C4-2B (cell line): ENCODE results near the gene HEXD.

Experiments
- CTCF ChIP-seq: fragments of 450-650 bp; conservative IDR thresholded peaks from 2 replicates; pipeline ENCODE4 v1.5.1; 2017; ENCODE audit warnings: mild to moderate bottlenecking
- ZFX ChIP-seq: fragments of 450-650 bp; IDR thresholded peaks from 2 replicates; pipeline ENCODE4 v1.6.1; 2017

GRCh38 chr17:82477934-82478333 is 59.8 kb downstream of the HEXD start:
- TF ChIP-seq CTCF: no peak
- no peak for TF ChIP-seq ZFX
